Neuron (in vitro differentiated cells): ENCODE data around the gene RGS21.
"Not testable (repeated sequence)": the region's sequence is repeated elsewhere in the genome, so short reads cannot be mapped to it uniquely, and the experiment has no call there.

Experiments
- H2AFZ ChIP-seq: one replicate; pipeline ENCODE4 v1.6.1; 2013; ENCODE audit warnings: low read depth, mild to moderate bottlenecking, inconsistent platforms, low read length, moderate library complexity
- H3K27me3 ChIP-seq: one replicate; pipeline ENCODE4 v1.6.1; 2013; ENCODE audit warnings: low read length; ENCODE audit not compliant: insufficient read depth
- H3K36me3 ChIP-seq: one replicate; pipeline ENCODE4 v1.6.1; 2013; ENCODE audit warnings: low read length; ENCODE audit not compliant: insufficient read depth
- H3K4me1 ChIP-seq: one replicate; pipeline ENCODE4 v1.6.1; 2013; ENCODE audit warnings: low read length; ENCODE audit not compliant: insufficient read depth
- H3K4me3 ChIP-seq: 2 replicates; pipeline ENCODE4 v1.5.1; 2013; ENCODE audit warnings: mild to moderate bottlenecking, low read length, moderate library complexity
- H3K9me3 ChIP-seq: one replicate; pipeline ENCODE4 v1.6.1; 2013; ENCODE audit warnings: low read length

Gene RGS21

GRCh38 chr1:192316942-192317450, at the start of gene RGS21:
TSS of gene RGS21 (plus strand) at chr1:192316992. CDS start at chr1:192343037, 26,045 bp downstream.
- Histone ChIP-seq H2AFZ (no peak within 1 kb of the TSS), H3K9me3 (no peaks in the 10 kb centered on the region), H3K4me3 (no peak within 1 kb of the TSS), H3K27me3 (no peaks in the 10 kb centered on the region), H3K36me3 (no peaks in the 10 kb centered on the region), H3K4me1 (no peaks in the 10 kb centered on the region)

- H3K36me3 ChIP-seq = no peaks in the 10 kb centered on the region
- H2AFZ ChIP-seq = no peak overlapping the region
- H3K9me3 ChIP-seq = no peaks in the 10 kb centered on the region
- H3K4me3 ChIP-seq = no peak overlapping the region
- H3K27me3 ChIP-seq = no peaks in the 10 kb centered on the region
- no peaks in the 10 kb centered on the region for H3K4me1 ChIP-seq
These were observed 48.2 kb upstream of the RGS21 start for GRCh38 chr1:192268468-192269052.

- H3K4me1 ChIP-seq = no peaks in the 10 kb centered on the region
- no peaks in the 10 kb centered on the region for H3K9me3 ChIP-seq
- no peaks in the 10 kb centered on the region for H3K27me3 ChIP-seq
- H3K36me3 ChIP-seq = no peaks in the 10 kb centered on the region
- no peak overlapping the region for H3K4me3 ChIP-seq
- no peak overlapping the region for H2AFZ ChIP-seq
These were observed 46.4 kb upstream of the RGS21 start for GRCh38 chr1:192270398-192270797.

DNA sequence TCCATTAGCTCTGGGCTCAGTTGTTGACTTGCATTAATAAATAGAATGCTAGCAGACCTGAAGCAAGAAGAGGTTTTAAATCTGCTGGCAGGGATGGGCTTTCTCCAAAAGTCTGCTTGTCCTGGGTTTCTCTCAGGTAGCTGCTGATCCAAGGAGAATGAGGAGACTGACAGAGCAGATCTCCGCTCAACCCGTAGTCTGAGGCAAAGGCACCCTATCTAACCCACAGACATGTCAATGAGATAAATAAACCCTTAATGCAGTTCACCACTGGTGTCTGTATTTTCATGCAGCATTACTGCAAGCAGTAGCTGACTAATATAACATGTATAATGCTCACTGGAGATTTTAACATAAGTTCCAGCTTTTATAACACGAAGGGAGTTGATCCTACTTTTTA, 44.1 kb upstream of the RGS21 start:
- H3K9me3 ChIP-seq = no peaks in the 10 kb centered on the region
- no peak overlapping the region for H3K4me3 ChIP-seq
- no peaks in the 10 kb centered on the region for H3K27me3 ChIP-seq
- no peaks in the 10 kb centered on the region for H3K4me1 ChIP-seq
- no peak overlapping the region for H2AFZ ChIP-seq
- no peaks in the 10 kb centered on the region for H3K36me3 ChIP-seq

GRCh38 chr1:192274588-192274987, 42.2 kb upstream of the RGS21 start:
- H3K9me3 ChIP-seq = no peaks in the 10 kb centered on the region
- H3K36me3 ChIP-seq = no peaks in the 10 kb centered on the region
- no peak overlapping the region for H2AFZ ChIP-seq
- H3K4me1 ChIP-seq = no peaks in the 10 kb centered on the region
- no peaks in the 10 kb centered on the region for H3K27me3 ChIP-seq
- H3K4me3 ChIP-seq = no peak overlapping the region

DNA sequence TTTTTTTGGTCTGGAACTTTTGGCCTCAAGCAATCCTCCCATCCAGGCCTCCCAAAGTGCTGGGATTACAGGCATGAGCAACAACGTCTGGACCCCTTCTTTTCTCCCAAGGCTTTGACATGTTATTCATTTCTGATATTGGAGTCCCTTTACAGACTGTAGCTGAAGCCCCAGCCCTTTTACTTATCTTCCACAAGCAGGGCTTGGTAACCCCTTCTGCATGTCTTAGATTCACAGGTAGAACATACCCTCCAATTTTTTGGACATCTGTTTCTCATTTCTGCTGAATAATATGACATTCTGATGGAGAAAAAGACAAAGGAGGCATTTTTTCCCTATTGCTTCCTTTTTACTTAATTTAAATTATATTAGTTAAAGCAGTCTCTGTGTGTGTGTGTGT, 39.2 kb upstream of the RGS21 start:
- Histone ChIP-seq H3K36me3 (no peaks in the 10 kb centered on the region), H2AFZ (no peak overlapping the region), H3K4me1 (no peaks in the 10 kb centered on the region), H3K4me3 (no peak overlapping the region), H3K9me3 (no peaks in the 10 kb centered on the region), H3K27me3 (no peaks in the 10 kb centered on the region)

DNA sequence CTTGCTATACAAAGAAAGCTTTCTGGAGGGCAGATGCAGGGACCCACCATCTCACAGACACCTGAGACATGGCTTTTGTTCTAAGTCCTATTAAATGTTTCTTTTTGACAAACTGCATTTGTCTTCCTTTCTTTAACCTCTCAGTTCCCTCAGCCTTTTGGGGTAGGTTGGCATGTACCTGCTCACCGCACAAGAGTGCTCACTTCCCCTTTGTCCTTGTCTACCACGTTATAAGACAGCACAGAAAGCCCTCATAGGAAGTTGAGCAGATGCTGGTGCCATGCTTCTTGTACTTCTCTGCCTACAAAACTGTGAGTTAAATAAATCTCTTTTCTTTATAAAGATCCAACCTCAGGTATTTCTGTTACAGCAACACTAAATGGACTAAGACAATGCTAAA, 31.9 kb upstream of the RGS21 start:
- H3K4me1 ChIP-seq = no peaks in the 10 kb centered on the region
- no peaks in the 10 kb centered on the region for H3K36me3 ChIP-seq
- H3K9me3 ChIP-seq = no peaks in the 10 kb centered on the region
- no peak overlapping the region for H2AFZ ChIP-seq
- H3K4me3 ChIP-seq = no peak overlapping the region
- H3K27me3 ChIP-seq = no peaks in the 10 kb centered on the region

DNA sequence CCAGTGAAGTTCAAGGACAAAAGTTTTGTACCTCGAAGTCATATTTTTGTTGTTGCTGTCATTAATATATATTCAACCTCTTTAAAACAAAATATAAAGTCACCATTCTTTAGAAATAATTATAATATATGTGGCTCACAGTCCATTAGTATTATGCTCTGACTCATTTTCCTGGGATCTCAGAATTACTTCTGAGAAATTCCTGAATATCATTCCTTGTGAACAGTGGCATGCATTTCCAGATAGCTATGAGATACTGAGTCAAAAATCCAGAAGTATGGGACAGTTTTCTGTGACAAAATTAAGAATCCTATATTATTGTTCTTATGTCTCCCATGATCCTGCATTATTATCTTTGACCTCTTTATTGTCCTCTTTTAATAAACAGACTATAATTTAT, 13.8 kb upstream of the RGS21 start:
- Histone ChIP-seq H3K36me3 (no peaks in the 10 kb centered on the region), H3K4me1 (no peaks in the 10 kb centered on the region), H3K9me3 (peaks cover 1% of the 10 kb centered on the region), H3K4me3 (no peak overlapping the region), H2AFZ (no peak overlapping the region), H3K27me3 (no peaks in the 10 kb centered on the region)

GRCh38 chr1:192308314-192308713, 8.5 kb upstream of the RGS21 start:
- H3K36me3 ChIP-seq, H3K27me3 ChIP-seq, H2AFZ ChIP-seq, H3K4me3 ChIP-seq, H3K4me1 ChIP-seq, H3K9me3 ChIP-seq: not testable (repeated sequence)

- H3K9me3 ChIP-seq = peaks cover 2% of the 10 kb centered on the region
- H2AFZ ChIP-seq = no peak overlapping the region
- no peaks in the 10 kb centered on the region for H3K36me3 ChIP-seq
- H3K4me3 ChIP-seq = no peak overlapping the region
- H3K27me3 ChIP-seq = no peaks in the 10 kb centered on the region
- no peaks in the 10 kb centered on the region for H3K4me1 ChIP-seq
These were observed 5.5 kb upstream of the RGS21 start for GRCh38 chr1:192311281-192311680.

DNA sequence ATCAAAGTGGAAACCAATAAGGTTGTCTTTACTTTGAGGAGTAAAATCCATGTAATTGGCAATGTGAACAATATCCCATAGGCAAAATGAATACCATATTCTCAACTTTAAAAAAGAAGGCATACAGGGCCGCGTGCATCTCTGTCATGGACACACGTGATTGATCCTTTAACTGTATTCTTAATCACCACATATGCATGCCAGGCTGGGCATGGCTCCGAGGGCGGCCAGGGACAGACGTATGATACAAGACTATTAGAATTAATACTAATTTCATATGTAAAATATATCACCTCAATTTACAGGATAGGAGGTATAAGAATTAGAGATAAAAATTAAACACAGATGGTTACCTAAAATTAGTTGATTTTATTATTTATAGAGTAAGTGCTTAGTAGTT, 11.2 kb downstream of the RGS21 start:
- H3K27me3 ChIP-seq = no peaks in the 10 kb centered on the region
- no peaks in the 10 kb centered on the region for H3K4me1 ChIP-seq
- H3K9me3 ChIP-seq = no peaks in the 10 kb centered on the region
- H3K4me3 ChIP-seq = no peak overlapping the region
- H3K36me3 ChIP-seq = no peaks in the 10 kb centered on the region
- no peak overlapping the region for H2AFZ ChIP-seq

DNA sequence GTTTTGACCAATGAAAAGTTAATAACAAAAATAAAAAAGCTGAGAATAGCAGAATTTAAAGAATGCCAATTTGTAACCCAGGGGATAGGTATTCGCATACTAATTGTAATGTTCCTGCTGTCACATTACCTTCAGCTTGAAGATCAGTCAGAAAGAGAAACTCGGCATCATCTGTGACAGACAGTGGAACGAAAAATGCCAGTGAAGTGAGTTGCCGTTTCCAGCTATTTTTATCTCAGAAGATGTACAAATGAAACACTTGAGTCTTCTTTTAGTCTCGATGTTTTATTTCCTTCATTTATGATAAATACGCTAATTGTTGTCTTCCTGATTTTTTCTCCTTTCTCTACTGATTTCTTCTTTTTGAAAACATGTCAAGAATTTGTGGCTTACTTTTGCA, 26.1 kb downstream of the RGS21 start:
- no peak overlapping the region for H2AFZ ChIP-seq
- H3K9me3 ChIP-seq = no peaks in the 10 kb centered on the region
- H3K4me3 ChIP-seq = no peak overlapping the region
- no peaks in the 10 kb centered on the region for H3K27me3 ChIP-seq
- no peaks in the 10 kb centered on the region for H3K4me1 ChIP-seq
- H3K36me3 ChIP-seq = no peaks in the 10 kb centered on the region

DNA sequence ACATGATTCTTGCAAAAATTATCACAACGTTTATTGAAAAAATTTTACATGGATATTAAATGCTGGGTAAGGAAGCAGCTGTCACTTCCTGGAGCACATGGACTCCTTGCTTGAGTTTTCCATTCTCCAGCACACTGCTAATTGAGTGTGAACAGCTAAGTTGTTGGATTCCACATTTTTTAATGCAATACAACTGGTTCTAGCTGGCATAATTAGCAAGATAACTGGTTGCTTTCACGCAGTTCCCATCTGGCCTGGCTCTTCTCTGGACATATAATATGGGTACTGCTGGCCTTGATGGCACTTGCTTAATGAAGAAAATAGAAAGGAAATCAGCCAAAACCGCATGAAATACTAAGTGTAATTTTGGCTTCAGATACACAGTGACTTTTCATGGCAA, 26.6 kb downstream of the RGS21 start:
- H3K4me1 ChIP-seq = no peaks in the 10 kb centered on the region
- no peaks in the 10 kb centered on the region for H3K27me3 ChIP-seq
- no peak overlapping the region for H2AFZ ChIP-seq
- no peaks in the 10 kb centered on the region for H3K9me3 ChIP-seq
- no peaks in the 10 kb centered on the region for H3K36me3 ChIP-seq
- H3K4me3 ChIP-seq = no peak overlapping the region

DNA sequence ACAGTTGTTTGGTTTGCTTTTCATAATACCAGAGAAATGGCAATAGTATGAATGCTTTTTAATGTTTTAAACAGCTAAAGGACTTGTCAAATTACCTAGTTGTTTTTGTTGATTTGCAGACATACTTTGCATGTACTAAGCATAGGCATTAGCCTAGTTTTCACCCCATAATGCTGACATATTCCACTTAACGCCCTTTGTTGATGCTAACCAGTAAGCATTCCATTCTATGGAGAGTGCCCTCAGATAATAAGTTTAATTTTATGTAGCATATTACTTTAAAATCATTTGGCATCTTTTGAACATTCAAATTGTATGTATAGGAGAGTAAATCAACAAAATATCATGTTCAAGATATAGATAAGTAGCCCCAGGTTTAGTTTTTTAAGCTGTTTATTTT, 32.5 kb downstream of the RGS21 start:
- Histone ChIP-seq H3K4me3 (no peak overlapping the region), H3K9me3 (no peaks in the 10 kb centered on the region), H3K36me3 (no peaks in the 10 kb centered on the region), H3K27me3 (no peaks in the 10 kb centered on the region), H3K4me1 (no peaks in the 10 kb centered on the region), H2AFZ (no peak overlapping the region)
